Esophagus squamous epithelium (tissue), 4 donors: ENCODE results near the gene EIF2B5.

ENCODE experiments used
- CTCF ChIP-seq, 6 experiments: fragments of 450-650 bp in 4 of 6; fragments of 200-600 bp in 2 of 6; sonication (generic) in 2 of 6; IDR thresholded peaks; one replicate each; pipeline ENCODE4 v1.5.1; 2016 to 2019; ENCODE audit warnings: antibody characterized with exemption in 6 of 6, mild to moderate bottlenecking in 4 of 6, moderate library complexity in 4 of 6
- POLR2A ChIP-seq, 4 donors: fragments of 450-650 bp; IDR thresholded peaks; one replicate each; pipeline ENCODE4 v1.6.1; 2017; ENCODE audit warnings: antibody characterized with exemption in 4 of 4, mild to moderate bottlenecking in 4 of 4, moderate library complexity in 3 of 4

- TF ChIP-seq CTCF (IDR thresholded peaks at IDR 0.05) (no peak), POLR2A (IDR thresholded peaks at IDR 0.05) (no peak)
These were observed 8.2 kb downstream of the EIF2B5 start for GRCh38 chr3:184143327-184143726.
